ENCODE results near the gene PLEKHA4.

GRCh38 chr19:48913114-48913889 lies 44.9 kb upstream of the PLEKHA4 start:
- TF ChIP-seq E2F1 (CRISPR knock-in tag; IDR thresholded peaks at IDR 0.05) (no peak), JUN (CRISPR knock-in tag; IDR thresholded peaks at IDR 0.05) (no peak), NR1H2 (CRISPR knock-in tag; IDR thresholded peaks at IDR 0.05) (no peak), CTCF (IDR thresholded peaks at IDR 0.05) (no peak), ELF4 (CRISPR knock-in tag; IDR thresholded peaks at IDR 0.05; ENCODE audit: low read depth) (no peak), ATF1 (CRISPR knock-in tag; IDR thresholded peaks at IDR 0.05) (no peak), USF2 (CRISPR knock-in tag; IDR thresholded peaks at IDR 0.05) (no peak), SMAD3 (CRISPR knock-in tag; IDR thresholded peaks at IDR 0.05; ENCODE audit: borderline replicate concordance) (no peak), SOX15 (CRISPR knock-in tag; IDR thresholded peaks at IDR 0.05) (no peak)
- TF ChIP-seq, protein P1, sequence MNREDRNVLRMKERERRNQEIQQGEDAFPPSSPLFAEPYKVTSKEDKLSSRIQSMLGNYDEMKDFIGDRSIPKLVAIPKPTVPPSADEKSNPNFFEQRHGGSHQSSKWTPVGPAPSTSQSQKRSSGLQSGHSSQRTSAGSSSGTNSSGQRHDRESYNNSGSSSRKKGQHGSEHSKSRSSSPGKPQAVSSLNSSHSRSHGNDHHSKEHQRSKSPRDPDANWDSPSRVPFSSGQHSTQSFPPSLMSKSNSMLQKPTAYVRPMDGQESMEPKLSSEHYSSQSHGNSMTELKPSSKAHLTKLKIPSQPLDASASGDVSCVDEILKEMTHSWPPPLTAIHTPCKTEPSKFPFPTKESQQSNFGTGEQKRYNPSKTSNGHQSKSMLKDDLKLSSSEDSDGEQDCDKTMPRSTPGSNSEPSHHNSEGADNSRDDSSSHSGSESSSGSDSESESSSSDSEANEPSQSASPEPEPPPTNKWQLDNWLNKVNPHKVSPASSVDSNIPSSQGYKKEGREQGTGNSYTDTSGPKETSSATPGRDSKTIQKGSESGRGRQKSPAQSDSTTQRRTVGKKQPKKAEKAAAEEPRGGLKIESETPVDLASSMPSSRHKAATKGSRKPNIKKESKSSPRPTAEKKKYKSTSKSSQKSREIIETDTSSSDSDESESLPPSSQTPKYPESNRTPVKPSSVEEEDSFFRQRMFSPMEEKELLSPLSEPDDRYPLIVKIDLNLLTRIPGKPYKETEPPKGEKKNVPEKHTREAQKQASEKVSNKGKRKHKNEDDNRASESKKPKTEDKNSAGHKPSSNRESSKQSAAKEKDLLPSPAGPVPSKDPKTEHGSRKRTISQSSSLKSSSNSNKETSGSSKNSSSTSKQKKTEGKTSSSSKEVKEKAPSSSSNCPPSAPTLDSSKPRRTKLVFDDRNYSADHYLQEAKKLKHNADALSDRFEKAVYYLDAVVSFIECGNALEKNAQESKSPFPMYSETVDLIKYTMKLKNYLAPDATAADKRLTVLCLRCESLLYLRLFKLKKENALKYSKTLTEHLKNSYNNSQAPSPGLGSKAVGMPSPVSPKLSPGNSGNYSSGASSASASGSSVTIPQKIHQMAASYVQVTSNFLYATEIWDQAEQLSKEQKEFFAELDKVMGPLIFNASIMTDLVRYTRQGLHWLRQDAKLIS (CRISPR knock-in tag; IDR thresholded peaks at IDR 0.05; ENCODE audit: borderline replicate concordance), result no peak
- TF ChIP-seq, protein P2, sequence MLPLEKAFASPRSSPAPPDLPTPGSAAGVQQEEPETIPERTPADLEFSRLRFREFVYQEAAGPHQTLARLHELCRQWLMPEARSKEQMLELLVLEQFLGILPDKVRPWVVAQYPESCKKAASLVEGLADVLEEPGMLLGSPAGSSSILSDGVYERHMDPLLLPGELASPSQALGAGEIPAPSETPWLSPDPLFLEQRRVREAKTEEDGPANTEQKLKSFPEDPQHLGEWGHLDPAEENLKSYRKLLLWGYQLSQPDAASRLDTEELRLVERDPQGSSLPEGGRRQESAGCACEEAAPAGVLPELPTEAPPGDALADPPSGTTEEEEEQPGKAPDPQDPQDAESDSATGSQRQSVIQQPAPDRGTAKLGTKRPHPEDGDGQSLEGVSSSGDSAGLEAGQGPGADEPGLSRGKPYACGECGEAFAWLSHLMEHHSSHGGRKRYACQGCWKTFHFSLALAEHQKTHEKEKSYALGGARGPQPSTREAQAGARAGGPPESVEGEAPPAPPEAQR (CRISPR knock-in tag; IDR thresholded peaks at IDR 0.05), result no peak

All from WTC11 (cell line).